Thyroid gland (tissue), 4 donors: ENCODE results near the gene LINC00305. TPM values are rescaled to one million over a fixed set of nuclear protein-coding genes. Genes with fewer than 3 reads are reported as not detected.

ENCODE experiments used
- DNase-seq, 2 donors: peaks; one replicate each; pipeline ENCODE4 v3.0.0-alpha.2; 2019
- H3K27ac ChIP-seq, 3 donors: fragments of 200-600 bp; sonication (generic); 1 replicate in 2 of 3; 2 replicates in 1 of 3; pipeline ENCODE4 v1.5.1; 2016 to 2019; ENCODE audit warnings: mild to moderate bottlenecking in 1 of 3, moderate library complexity in 1 of 3
- H3K27me3 ChIP-seq: fragments of 200-600 bp; sonication (generic); one replicate; pipeline ENCODE4 v1.5.1; 2019
- H3K36me3 ChIP-seq, 2 donors: fragments of 200-600 bp; sonication (generic); one replicate each; pipeline ENCODE4 v1.5.1; 2016 to 2019
- H3K4me1 ChIP-seq, 2 donors: fragments of 200-600 bp; sonication (generic); one replicate each; pipeline ENCODE4 v1.5.1; 2017 to 2019
- H3K4me3 ChIP-seq, 3 donors: fragments of 200-600 bp; sonication (generic); replicated peaks in 1 of 3; 1 replicate in 2 of 3; 2 replicates in 1 of 3; pipeline ENCODE4 v1.5.1; 2016; ENCODE audit warnings: mild to moderate bottlenecking in 1 of 3
- H3K9me3 ChIP-seq: fragments of 200-600 bp; sonication (generic); one replicate; pipeline ENCODE4 v1.5.1; 2017
- POLR2A ChIP-seq, 2 donors: fragments of 450-650 bp; IDR thresholded peaks; one replicate each; pipeline ENCODE4 v1.6.1; 2017; ENCODE audit warnings: antibody characterized with exemption in 2 of 2, mild to moderate bottlenecking in 2 of 2, moderate library complexity in 1 of 2
- WGBS, 2 donors: methylation state at CpG; one replicate each; pipeline ENCODE4 v1.1.5; 2017; 5-methylcytosine and 5-hydroxymethylcytosine counted together
- intact Hi-C: fragments of 100-400 bp; cut with DNase I; formaldehyde crosslinking; loops from one replicate; pipeline ENCODE4 v1.15.1; 2023
- total RNA-seq, 4 donors: library from RNA; depleted of rRNA; stranded (reverse); fragments of >200 nt; gene quantifications; one replicate each; pipeline ENCODE4 v1.2.3, GENCODE V29; 2016
- TF ChIP-seq, protein P1 (sequence below), 6 experiments: fragments of 200-600 bp in 3 of 6; fragments of 450-650 bp in 3 of 6; sonication (generic) in 3 of 6; IDR thresholded peaks; one replicate each; pipeline ENCODE4 v1.5.1; 2016 to 2019; ENCODE audit warnings: antibody characterized with exemption in 6 of 6, mild to moderate bottlenecking in 2 of 6, inconsistent platforms in 1 of 6, moderate library complexity in 1 of 6

LINC00305 gene
- total RNA-seq, 4 donors from 2014 or later = not detected

DNA sequence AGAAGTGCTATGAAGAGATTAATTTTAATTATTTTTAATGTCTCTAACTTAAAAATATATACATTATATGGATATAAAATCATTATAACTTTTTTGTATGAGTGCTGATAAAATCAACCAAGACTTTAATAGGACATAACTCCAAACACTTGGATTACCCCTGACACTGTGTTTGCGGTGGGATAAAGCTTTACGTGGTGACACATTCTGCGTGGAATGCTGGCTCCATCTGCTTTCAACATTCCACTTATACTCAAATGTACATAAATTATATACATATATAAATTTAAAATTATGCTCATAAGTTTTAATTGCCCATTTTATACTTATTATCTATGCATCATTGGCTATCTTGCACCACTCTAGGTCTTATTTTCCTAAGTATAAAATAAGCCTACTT is 30.5 kb downstream of the LINC00305 start:
- TF ChIP-seq, protein P1, sequence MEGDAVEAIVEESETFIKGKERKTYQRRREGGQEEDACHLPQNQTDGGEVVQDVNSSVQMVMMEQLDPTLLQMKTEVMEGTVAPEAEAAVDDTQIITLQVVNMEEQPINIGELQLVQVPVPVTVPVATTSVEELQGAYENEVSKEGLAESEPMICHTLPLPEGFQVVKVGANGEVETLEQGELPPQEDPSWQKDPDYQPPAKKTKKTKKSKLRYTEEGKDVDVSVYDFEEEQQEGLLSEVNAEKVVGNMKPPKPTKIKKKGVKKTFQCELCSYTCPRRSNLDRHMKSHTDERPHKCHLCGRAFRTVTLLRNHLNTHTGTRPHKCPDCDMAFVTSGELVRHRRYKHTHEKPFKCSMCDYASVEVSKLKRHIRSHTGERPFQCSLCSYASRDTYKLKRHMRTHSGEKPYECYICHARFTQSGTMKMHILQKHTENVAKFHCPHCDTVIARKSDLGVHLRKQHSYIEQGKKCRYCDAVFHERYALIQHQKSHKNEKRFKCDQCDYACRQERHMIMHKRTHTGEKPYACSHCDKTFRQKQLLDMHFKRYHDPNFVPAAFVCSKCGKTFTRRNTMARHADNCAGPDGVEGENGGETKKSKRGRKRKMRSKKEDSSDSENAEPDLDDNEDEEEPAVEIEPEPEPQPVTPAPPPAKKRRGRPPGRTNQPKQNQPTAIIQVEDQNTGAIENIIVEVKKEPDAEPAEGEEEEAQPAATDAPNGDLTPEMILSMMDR (IDR thresholded peaks at IDR 0.05) = no peak
- TF ChIP-seq POLR2A (IDR thresholded peaks at IDR 0.05) = no peak
- no peak for DNase-seq
- Histone ChIP-seq H3K4me3 (no peak overlapping the region), H3K27ac (no peak overlapping the region), H3K27me3 (no peaks in the 10 kb centered on the region), H3K4me1 (no peaks in the 10 kb centered on the region), H3K9me3 (no peaks in the 10 kb centered on the region), H3K36me3 (no peaks in the 10 kb centered on the region)
- 96 to 97% methylated on average over 3 of the region's 3 CpGs for WGBS, 2 donors
- intact Hi-C loops = loop anchor here (10.0 kb wide), 1 partner anchor 64 kb away; no protein-coding TSS in a partner anchor

DNA sequence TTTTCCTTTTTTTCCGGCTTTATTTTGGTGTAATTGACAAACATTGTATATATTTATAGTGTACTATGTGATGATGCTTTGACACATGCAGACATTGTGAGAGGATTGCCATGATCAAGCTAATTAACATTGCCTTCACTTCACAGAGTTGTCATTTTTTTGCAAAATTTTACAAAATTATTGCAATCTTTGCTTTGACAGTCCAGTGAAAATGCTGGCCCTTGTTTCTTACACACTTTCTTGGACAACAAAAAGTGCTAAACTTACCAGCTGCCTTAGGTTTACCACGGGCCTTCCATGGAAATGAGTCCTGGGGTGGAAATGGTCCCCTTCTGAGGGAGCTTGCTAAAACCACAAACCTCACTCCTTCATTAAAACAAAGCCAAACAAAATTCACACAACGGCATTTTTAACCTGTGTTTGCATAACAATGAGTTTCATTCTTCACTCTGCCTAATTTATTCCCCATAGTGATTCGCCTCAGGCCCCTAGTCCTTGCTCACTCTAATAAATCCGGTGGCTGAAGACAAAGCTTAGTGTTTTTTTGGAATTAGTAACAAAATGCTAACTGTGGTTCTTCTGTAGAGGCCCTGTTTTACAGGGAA is 32.2 kb downstream of the LINC00305 start:
- DNase-seq = no peak
- Histone ChIP-seq H3K4me3 (no peak overlapping the region), H3K27ac (no peak overlapping the region), H3K36me3 (no peaks in the 10 kb centered on the region), H3K9me3 (no peaks in the 10 kb centered on the region), H3K4me1 (no peaks in the 10 kb centered on the region), H3K27me3 (no peaks in the 10 kb centered on the region)
- TF ChIP-seq, protein P1 (IDR thresholded peaks at IDR 0.05) = no peak
- TF ChIP-seq POLR2A (IDR thresholded peaks at IDR 0.05) = no peak
- 69 to 70% methylated on average over 5 of the region's 5 CpGs for WGBS, 2 donors
- intact Hi-C loops = loop anchor here (10.0 kb wide), 1 partner anchor 62 kb away; no protein-coding TSS in a partner anchor

DNA sequence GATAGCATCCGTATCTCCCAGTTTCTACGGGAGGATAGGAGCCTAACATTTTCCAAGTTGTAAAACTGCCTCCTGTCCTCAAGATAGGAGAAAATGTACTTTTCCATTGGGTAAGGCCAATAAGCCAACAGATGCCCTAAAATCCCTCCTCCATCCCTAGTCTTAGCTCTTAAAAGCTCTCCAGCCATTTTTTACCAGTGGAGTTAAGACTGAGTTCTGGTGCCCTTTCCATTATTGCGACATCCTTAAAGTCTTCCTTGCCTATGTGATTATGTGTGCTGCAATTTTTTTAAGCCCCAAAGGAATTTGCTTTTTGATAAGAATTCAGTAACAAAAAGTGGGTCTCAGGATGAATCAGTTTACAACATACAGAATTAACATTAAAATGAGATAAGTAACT is 33.0 kb downstream of the LINC00305 start:
- no peak overlapping the region for H3K4me3 ChIP-seq
- intact Hi-C loops = loop anchor here (10.0 kb wide), 1 partner anchor 61 kb away; no protein-coding TSS in a partner anchor
- WGBS, 2 donors = 79 to 98% methylated on average over 3 of the region's 3 CpGs

DNA sequence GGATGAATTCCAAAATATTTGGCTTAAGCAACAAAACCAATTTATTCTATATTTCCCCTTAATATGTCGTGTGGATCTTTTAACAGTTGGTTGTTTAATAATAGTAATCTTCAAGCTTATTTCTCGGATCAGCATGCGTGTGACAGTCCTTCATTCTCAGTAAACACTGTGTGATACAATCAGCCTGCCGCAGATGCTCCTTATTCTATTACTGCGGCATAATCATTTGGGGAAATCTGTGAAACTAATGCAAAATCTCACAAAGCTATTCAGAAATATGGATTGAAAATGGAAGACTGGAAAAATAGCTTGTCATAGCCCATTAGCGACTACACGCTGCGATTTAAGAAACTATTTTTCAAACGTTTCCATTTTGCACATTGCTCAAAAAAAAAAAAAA is 36.9 kb downstream of the LINC00305 start:
- no peak for DNase-seq
- TF ChIP-seq POLR2A (IDR thresholded peaks at IDR 0.05) = no peak
- TF ChIP-seq, protein P1 (IDR thresholded peaks at IDR 0.05) = no peak
- Histone ChIP-seq H3K4me1 (no peaks in the 10 kb centered on the region), H3K27ac (no peak overlapping the region), H3K36me3 (no peaks in the 10 kb centered on the region), H3K9me3 (no peaks in the 10 kb centered on the region), H3K4me3 (no peak overlapping the region), H3K27me3 (no peaks in the 10 kb centered on the region)
- intact Hi-C loops = loop anchor here (10.0 kb wide), 1 partner anchor 57 kb away; no protein-coding TSS in a partner anchor
- 92 to 94% methylated on average over 9 of the region's 9 CpGs for WGBS, 2 donors

More for the DNA sequence above, 33.0 kb downstream of the LINC00305 start:
- Histone ChIP-seq H3K36me3 (no peaks in the 10 kb centered on the region), H3K9me3 (no peaks in the 10 kb centered on the region), H3K4me1 (no peaks in the 10 kb centered on the region), H3K27ac (no peak overlapping the region), H3K27me3 (no peaks in the 10 kb centered on the region)
- TF ChIP-seq, protein P1 (IDR thresholded peaks at IDR 0.05) = no peak
- no peak for TF ChIP-seq POLR2A (IDR thresholded peaks at IDR 0.05)
- no peak for DNase-seq

DNA sequence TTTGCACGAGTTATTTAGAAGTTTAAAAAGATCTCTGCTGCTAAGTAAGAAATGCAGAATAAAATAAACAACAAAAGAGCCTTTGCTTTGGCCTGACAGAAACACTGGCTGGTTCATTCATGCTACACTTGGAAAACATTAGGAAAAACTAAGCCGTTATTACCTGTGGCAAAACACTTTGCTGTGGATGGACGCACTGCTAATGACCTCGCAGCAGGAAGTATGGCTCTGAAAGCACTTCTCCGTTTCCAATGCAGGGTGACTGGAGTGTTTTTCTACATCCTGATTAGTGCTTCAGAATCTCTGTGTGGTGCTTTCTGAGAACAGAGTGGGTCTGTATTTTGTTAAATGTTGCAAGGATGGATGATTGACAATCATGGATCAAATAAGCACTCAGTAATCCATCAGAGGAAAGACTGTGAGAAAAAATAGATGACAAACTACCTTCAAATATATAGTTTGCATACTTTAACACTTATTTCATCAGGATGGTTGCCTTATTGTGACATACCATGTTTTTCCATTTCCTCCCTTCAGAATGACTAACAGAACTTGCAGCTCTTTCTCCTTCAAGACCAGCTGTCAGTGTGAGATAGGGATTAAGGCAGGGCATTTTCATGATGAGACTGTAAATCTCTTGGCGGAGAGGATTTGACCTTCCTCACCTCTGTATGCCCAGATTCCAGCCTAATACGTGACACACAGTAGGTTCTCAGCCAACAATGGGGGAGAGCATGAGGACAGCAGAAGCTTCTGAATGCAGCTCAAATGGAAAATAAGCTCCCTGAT is 38.0 kb downstream of the LINC00305 start:
- H3K27me3 ChIP-seq = no peaks in the 10 kb centered on the region
- H3K4me3 ChIP-seq = no peak overlapping the region
- TF ChIP-seq, protein P1 (IDR thresholded peaks at IDR 0.05) = no peak
- TF ChIP-seq POLR2A (IDR thresholded peaks at IDR 0.05) = no peak
- peak; percentile 8 to 30 for DNase-seq
- no peaks in the 10 kb centered on the region for H3K4me1 ChIP-seq
- no peaks in the 10 kb centered on the region for H3K36me3 ChIP-seq
- intact Hi-C loops = loop anchor here (10.0 kb wide), 1 partner anchor 56 kb away; no protein-coding TSS in a partner anchor
- no peak overlapping the region for H3K27ac ChIP-seq
- WGBS, 2 donors = 34 to 39% methylated on average over 7 of the region's 7 CpGs
- no peaks in the 10 kb centered on the region for H3K9me3 ChIP-seq
